HS-27A (cell line): ENCODE data around the gene ABCA6.

Experiments
- DNase-seq: peaks from one replicate; pipeline ENCODE4 v3.0.0-alpha.2; 2012; ENCODE audit warnings: low read depth, missing footprints

ABCA6 gene

GRCh38 chr17:69046121-69046807 is 95.4 kb downstream of the ABCA6 start:
- no peak for DNase-seq

- DNase-seq: no peak
Measured at GRCh38 chr17:69045646-69046045, 96.0 kb downstream of the ABCA6 start.

- no peak for DNase-seq
Measured at GRCh38 chr17:69044371-69044770, 97.3 kb downstream of the ABCA6 start.

GRCh38 chr17:69043098-69043734 is 98.5 kb downstream of the ABCA6 start:
- DNase-seq: no peak

GRCh38 chr17:69042308-69042707 is 99.4 kb downstream of the ABCA6 start:
- DNase-seq: no peak

- no peak for DNase-seq
Measured at GRCh38 chr17:69031839-69032238, 109.9 kb downstream of the ABCA6 start.

- no peak for DNase-seq
Measured at GRCh38 chr17:69030169-69030568, 111.5 kb downstream of the ABCA6 start.
